K562 (cell line): ENCODE measurements around the gene IL5. TPM values are rescaled to one million over a fixed set of nuclear protein-coding genes. Genes with fewer than 3 reads are reported as not detected.

ENCODE experiments used
- ATAC-seq: fragments of 200-7000 bp; cut with Tn5 transposase; 3 replicates; pipeline ENCODE4 v1.9.1; 2020; ENCODE audit warnings: moderate library complexity
- BruUV-seq: library from RNA; stranded (reverse); fragments of 400-500 nt; replicated peaks from 2 replicates; lab custom pipeline; 2021; lab: Mats Ljungman, UMichigan
- CTCF ChIA-PET: fragments of 300-600 bp; formaldehyde crosslinking; extraction: SDS; loops from one replicate; lab custom pipeline; 2021; ENCODE audit warnings: low intra/inter-chr PET ratio; lab: Yijun Ruan, JAX
- POLR2A ChIA-PET: fragments of 300-600, 350-650 bp; sonication (Branson Sonifier 250); formaldehyde crosslinking; extraction: SDS; loops from one replicate; lab custom pipeline; 2021; ENCODE audit warnings: antibody characterized with exemption, inconsistent platforms; lab: Yijun Ruan, JAX
- DNase-seq, 4 experiments: peaks; one replicate each; pipeline versions ENCODE4 v3.0.0 to v3.0.0-alpha.2; 2011 to 2018; ENCODE audit warnings: low spot score in 3 of 4, mixed read lengths in 3 of 4; ENCODE audit errors: extremely low read depth in 1 of 4
- FAIRE-seq: peaks from 2 replicates; lab custom pipeline; 2011; peaks lifted over from hg19 to GRCh38; lab: Jason Lieb, UNC
- H2AFZ ChIP-seq: 2 replicates; pipeline ENCODE4 v1.6.0; 2011; ENCODE audit warnings: low read depth, low read length, control low read depth, inconsistent platforms
- H3K27ac ChIP-seq: fragments of 200-600 bp; 3 replicates; pipeline ENCODE4 v1.8.0; 2011; ENCODE audit warnings: low read depth, mild to moderate bottlenecking, control low read depth, inconsistent platforms, low read length, moderate library complexity, mixed read lengths; ENCODE audit errors: extremely low read depth
- H3K27me3 ChIP-seq, 2 experiments: fragments of 300-600 bp in 1 of 2; 2 replicates in 1 of 2; 3 replicates in 1 of 2; pipeline versions ENCODE4 v1.6.0 to v1.8.0; 2011; ENCODE audit warnings: inconsistent platforms in 2 of 2, low read length in 2 of 2, mild to moderate bottlenecking in 1 of 2, mixed read lengths in 1 of 2, moderate library complexity in 1 of 2; ENCODE audit not compliant: control insufficient read depth in 2 of 2, insufficient read depth in 2 of 2
- H3K36me3 ChIP-seq: fragments of 300-600 bp; 3 replicates; pipeline ENCODE4 v1.8.0; 2011; ENCODE audit warnings: mild to moderate bottlenecking, low read length, inconsistent platforms; ENCODE audit not compliant: control insufficient read depth, insufficient read depth
- H3K4me1 ChIP-seq, 2 experiments: fragments of 200-600 bp in 1 of 2; replicated peaks in 1 of 2; 2 replicates in 1 of 2; 3 replicates in 1 of 2; pipeline versions ENCODE4 v1.5.1 to v1.8.0; 2011; ENCODE audit warnings: inconsistent platforms in 2 of 2, low read length in 2 of 2, mild to moderate bottlenecking in 1 of 2, mixed read lengths in 1 of 2, moderate library complexity in 1 of 2; ENCODE audit not compliant: control insufficient read depth in 2 of 2, insufficient read depth in 2 of 2
- H3K4me2 ChIP-seq: 2 replicates; pipeline ENCODE4 v1.6.1; 2011; ENCODE audit warnings: low read length, control low read depth, inconsistent platforms, mixed read lengths; ENCODE audit not compliant: insufficient read depth
- H3K4me3 ChIP-seq: fragments of 200-600 bp; sonication (generic), shearing (Covaris generic); 2 replicates; pipeline ENCODE4 v1.5.1; 2016; ENCODE audit warnings: control low read depth, inconsistent platforms
- H3K79me2 ChIP-seq: fragments of 200-600 bp; 3 replicates; pipeline ENCODE4 v1.8.0; 2011; ENCODE audit warnings: low read length, inconsistent platforms; ENCODE audit not compliant: control insufficient read depth, insufficient read depth
- H3K9ac ChIP-seq, 2 experiments: 2 replicates each; pipeline versions ENCODE4 v1.6.0 to v1.6.1; 2011; ENCODE audit warnings: low read depth in 2 of 2, low read length in 2 of 2, control low read depth in 1 of 2, inconsistent platforms in 1 of 2, mild to moderate bottlenecking in 1 of 2, mixed read lengths in 1 of 2; ENCODE audit not compliant: insufficient read depth in 1 of 2
- H3K9me1 ChIP-seq: one replicate; pipeline ENCODE4 v1.6.0; 2011; ENCODE audit warnings: inconsistent platforms, mild to moderate bottlenecking, low read length, moderate library complexity; ENCODE audit not compliant: control insufficient read depth, insufficient read depth
- H3K9me3 ChIP-seq: replicated peaks from 2 replicates; pipeline ENCODE4 v1.5.1; 2011; ENCODE audit warnings: low read depth, low read length, inconsistent platforms; ENCODE audit not compliant: control insufficient read depth, insufficient read depth
- H4K20me1 ChIP-seq: replicated peaks from 2 replicates; pipeline ENCODE4 v1.6.1; 2011; ENCODE audit warnings: low read length, inconsistent platforms, mixed read lengths; ENCODE audit not compliant: control insufficient read depth, insufficient read depth
- ASH1L ChIP-seq: fragments of 450-650 bp; IDR thresholded peaks from 2 replicates; pipeline ENCODE4 v1.6.1; 2018; ENCODE audit warnings: borderline replicate concordance, mild to moderate bottlenecking, low read depth; ENCODE audit not compliant: partially characterized antibody
- CTBP1 ChIP-seq: fragments of 450-650 bp; IDR thresholded peaks from 2 replicates; pipeline ENCODE4 v1.6.1; 2016; ENCODE audit warnings: borderline replicate concordance
- HIVEP1 ChIP-seq: fragments of 250-450 bp; sonication (Bioruptor Pico); IDR thresholded peaks from 2 replicates; pipeline ENCODE4 v1.4.0; 2020; ENCODE audit warnings: mild to moderate bottlenecking
- KDM5B ChIP-seq: fragments of 200-600 bp; sonication (generic); IDR thresholded peaks from 2 replicates; pipeline ENCODE4 v1.6.1; 2012; ENCODE audit warnings: low read depth, mild to moderate bottlenecking, moderate library complexity, low read length, control low read depth, inconsistent platforms; ENCODE audit not compliant: insufficient replicate concordance
- MTA1 ChIP-seq: fragments of 450-650 bp; IDR thresholded peaks from 2 replicates; pipeline ENCODE4 v1.6.1; 2017; ENCODE audit warnings: borderline replicate concordance
- NBN ChIP-seq: fragments of 450-650 bp; IDR thresholded peaks from 2 replicates; pipeline ENCODE4 v1.6.1; 2016; ENCODE audit warnings: low read depth, mild to moderate bottlenecking
- PML ChIP-seq: IDR thresholded peaks from 2 replicates; pipeline ENCODE4 v1.6.1; 2012; ENCODE audit warnings: low read length, inconsistent platforms
- RBM25 ChIP-seq: fragments of 200-400 bp; formaldehyde crosslinking; IDR thresholded peaks from 2 replicates; pipeline ENCODE4 v1.6.1; 2018; ENCODE audit warnings: low read length, low read depth, moderate library complexity; ENCODE audit not compliant: severe bottlenecking
- SIN3A ChIP-seq, 2 experiments: fragments of 150-350 bp in 1 of 2; IDR thresholded peaks; 2 replicates each; pipeline ENCODE4 v1.6.1; 2011 to 2016; ENCODE audit warnings: borderline replicate concordance in 2 of 2, low read depth in 2 of 2, low read length in 2 of 2, mild to moderate bottlenecking in 2 of 2, moderate library complexity in 2 of 2; ENCODE audit not compliant: control insufficient read depth in 1 of 2
- ZEB2 ChIP-seq: fragments of 450-650 bp; IDR thresholded peaks from 2 replicates; pipeline ENCODE4 v1.6.1; 2016
- ZFX ChIP-seq: sonication (generic); formaldehyde crosslinking; IDR thresholded peaks from 2 replicates; pipeline ENCODE4 v1.8.0; 2022; ENCODE audit warnings: mild to moderate bottlenecking, missing genetic modification reagents, moderate library complexity
- ZKSCAN8 ChIP-seq: fragments of 200-800 bp; sonication (Bioruptor generic); IDR thresholded peaks from 2 replicates; pipeline ENCODE4 v1.6.1; 2016; ENCODE audit warnings: missing genetic modification characterization, missing compliant biosample characterization
- ZNF175 ChIP-seq: fragments of 200-800 bp; sonication (Bioruptor generic); IDR thresholded peaks from 2 replicates; pipeline ENCODE4 v1.6.1; 2016; ENCODE audit warnings: low read depth, mild to moderate bottlenecking, missing genetic modification characterization, missing compliant biosample characterization
- ZNF197 ChIP-seq: fragments of 200-800 bp; sonication (Bioruptor generic); IDR thresholded peaks from 2 replicates; pipeline ENCODE4 v1.6.1; 2016; ENCODE audit warnings: low read depth, missing genetic modification characterization, missing compliant biosample characterization
- WGBS: fragments of 100-300 bp; shearing (Covaris generic); methylation state at CpG from one replicate; pipeline ENCODE4 v1.1.6; 2016; ENCODE audit warnings: low coverage, mixed read lengths; ENCODE audit not compliant: insufficient coverage; ENCODE audit errors: missing lambda C conversion rate; 5-methylcytosine and 5-hydroxymethylcytosine counted together
- in situ Hi-C: fragments of 300-500 bp; cut with MboI; formaldehyde crosslinking; loops from 4 replicates; pipeline ENCODE4 v1.15.0; 2018; ENCODE audit warnings: inconsistent platforms, mixed read lengths
- intact Hi-C: fragments of 100-400 bp; cut with micrococcal nuclease; formaldehyde crosslinking; loops from 2 replicates; pipeline ENCODE4 v1.14.2; 2022
- polyA plus RNA-seq, 8 experiments: library from polyadenylated mRNA; depleted of rRNA in 4 of 8; stranded (reverse) in 5 of 8; unstranded in 3 of 8; fragments of >200 nt; fragmentation: Nextera tagmentation in 2 of 8; fragmentation: Illumina TruSeq in 1 of 8; extraction: Ambion mirVana in 2 of 8; extraction: Trizol in 1 of 8; gene quantifications; 2 replicates each; pipeline versions ENCODE4 v1.2.1 to v1.2.3, GENCODE V29; 2011 to 2014; ENCODE audit warnings: inconsistent platforms in 1 of 8, missing spikeins in 1 of 8
- total RNA-seq, 7 experiments: library from RNA; depleted of rRNA in 6 of 7; stranded (reverse); fragments of >200 nt in 6 of 7; fragmentation: Illumina TruSeq in 2 of 7; extraction: Trizol in 2 of 7; gene quantifications; 2 replicates each; pipeline versions ENCODE4 v1.2.1 to v1.2.3, GENCODE V29; 2011 to 2021; ENCODE audit warnings: low replicate concordance in 1 of 7
- TF ChIP-seq, protein P1 (sequence below), 2 experiments: IDR thresholded peaks; 2 replicates each; pipeline ENCODE4 v1.6.1; 2012; ENCODE audit warnings: improper control_type of control experiment in 2 of 2, low read depth in 2 of 2, low read length in 2 of 2, borderline replicate concordance in 1 of 2
- TF ChIP-seq, protein P2 (sequence below): fragments of 450-650 bp; IDR thresholded peaks from 2 replicates; pipeline ENCODE4 v1.6.1; 2016; ENCODE audit warnings: missing biosample characterization, missing genetic modification characterization
- TF ChIP-seq, protein P3 (sequence below): fragments of 250-450 bp; sonication (Bioruptor Pico); IDR thresholded peaks from 2 replicates; pipeline ENCODE4 v1.5.1; 2021; ENCODE audit warnings: mild to moderate bottlenecking

The IL5 gene
- total and polyA plus RNA-seq, 9 of the 15 experiments (the other 6 are each of a cell fraction or from before 2014, with no cell fraction given): 0.44 TPM; not detected in 8

DNA sequence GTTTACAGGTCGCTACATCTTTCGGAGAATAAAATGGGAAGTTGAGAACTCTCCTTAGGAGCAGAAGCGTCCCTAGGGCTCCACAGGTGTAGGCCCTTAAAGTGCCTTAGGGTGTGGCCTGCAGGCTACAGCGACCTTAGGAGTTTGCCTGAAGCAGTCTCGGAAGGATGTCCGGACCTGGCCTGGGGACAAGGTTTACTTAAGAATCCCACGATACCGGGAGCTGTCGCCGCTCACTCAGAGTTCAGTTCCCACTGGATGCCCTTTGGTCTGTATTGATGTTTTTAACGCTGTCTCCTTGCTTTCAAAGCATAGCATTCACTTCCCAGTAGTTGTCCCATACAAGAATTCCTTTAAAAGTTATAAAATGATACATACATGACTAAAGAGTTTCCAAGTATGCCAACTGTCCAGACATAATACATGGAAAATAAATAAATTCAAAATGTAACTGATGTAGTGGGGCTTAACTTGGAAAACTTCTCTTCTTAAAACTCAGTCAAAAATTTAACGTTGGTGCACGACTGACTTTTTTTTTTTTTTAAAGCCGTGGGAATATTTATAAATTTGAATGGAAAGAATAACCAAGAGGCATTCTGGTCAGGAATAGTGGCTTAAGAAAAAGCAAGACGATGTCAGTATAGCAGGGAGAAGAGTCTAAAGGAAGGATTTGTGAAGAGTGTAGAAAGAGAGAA lies 14.3 kb upstream of the IL5 start:
- intact Hi-C loops: no loop called here
- ChIA-PET CTCF (no interaction called here), POLR2A (interaction anchor here (0.7 to 1.7 kb wide), 9 partner anchors 9 to 460 kb away, joined by 3 to 12 read pairs (median 3); no protein-coding TSS in a partner anchor)
- H3K27ac ChIP-seq: peak overlapping the region; percentile 93
- ATAC-seq: peak; percentile 84
- no peaks in the 10 kb centered on the region for H4K20me1 ChIP-seq
- no peaks in the 10 kb centered on the region for H3K27me3 ChIP-seq
- H3K4me2 ChIP-seq: peak overlapping the region; percentile 80
- H3K9ac ChIP-seq: peak overlapping the region; percentile 91 to 92
- no peaks in the 10 kb centered on the region for H3K9me3 ChIP-seq
- peak; percentile 36 to 88 (median 56) for DNase-seq
- H3K4me3 ChIP-seq: peak overlapping the region; percentile 45
- in situ Hi-C loops: no loop called here
- peaks cover 33% of the 10 kb centered on the region for H3K36me3 ChIP-seq
- peaks cover 0 to 7% of the 10 kb centered on the region in 2 experiments; a peak in 1 of 5 replicates for H3K4me1 ChIP-seq
- H3K79me2 ChIP-seq: peaks cover 64% of the 10 kb centered on the region
- 2% methylated on average over 14 of the region's 15 CpGs for WGBS
- peak; percentile 85 for FAIRE-seq
- no TSS peak for BruUV-seq
- H3K9me1 ChIP-seq: no peaks in the 10 kb centered on the region
- H2AFZ ChIP-seq: peak overlapping the region; percentile 82
- peak; percentile 91; the same call in 1 of the 2 replicates for TF ChIP-seq ZFX (CRISPR knock-in tag)
- no peak for TF ChIP-seq RBM25
- peak; percentile 2 for TF ChIP-seq ZKSCAN8 (CRISPR knock-in tag)
- TF ChIP-seq, protein P1, sequence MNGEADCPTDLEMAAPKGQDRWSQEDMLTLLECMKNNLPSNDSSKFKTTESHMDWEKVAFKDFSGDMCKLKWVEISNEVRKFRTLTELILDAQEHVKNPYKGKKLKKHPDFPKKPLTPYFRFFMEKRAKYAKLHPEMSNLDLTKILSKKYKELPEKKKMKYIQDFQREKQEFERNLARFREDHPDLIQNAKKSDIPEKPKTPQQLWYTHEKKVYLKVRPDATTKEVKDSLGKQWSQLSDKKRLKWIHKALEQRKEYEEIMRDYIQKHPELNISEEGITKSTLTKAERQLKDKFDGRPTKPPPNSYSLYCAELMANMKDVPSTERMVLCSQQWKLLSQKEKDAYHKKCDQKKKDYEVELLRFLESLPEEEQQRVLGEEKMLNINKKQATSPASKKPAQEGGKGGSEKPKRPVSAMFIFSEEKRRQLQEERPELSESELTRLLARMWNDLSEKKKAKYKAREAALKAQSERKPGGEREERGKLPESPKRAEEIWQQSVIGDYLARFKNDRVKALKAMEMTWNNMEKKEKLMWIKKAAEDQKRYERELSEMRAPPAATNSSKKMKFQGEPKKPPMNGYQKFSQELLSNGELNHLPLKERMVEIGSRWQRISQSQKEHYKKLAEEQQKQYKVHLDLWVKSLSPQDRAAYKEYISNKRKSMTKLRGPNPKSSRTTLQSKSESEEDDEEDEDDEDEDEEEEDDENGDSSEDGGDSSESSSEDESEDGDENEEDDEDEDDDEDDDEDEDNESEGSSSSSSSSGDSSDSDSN (IDR thresholded peaks at IDR 0.05; ENCODE audit: borderline replicate concordance in 1 of 2, low read depth in 2 of 2, low read length in 2 of 2): peak in 1 of 2 experiments; percentile 64; a peak in 1 of 4 replicates
- peak; percentile 68 for TF ChIP-seq CTBP1
- no peak for TF ChIP-seq MTA1
- no peak for TF ChIP-seq HIVEP1 (CRISPR knock-in tag)
- TF ChIP-seq ZEB2: peak; percentile 56
- TF ChIP-seq PML: 0 out of 2 replicates have a peak, but pooled peaks have one; percentile 4
- TF ChIP-seq KDM5B: no peak
- TF ChIP-seq NBN: no peak
- TF ChIP-seq, protein P2, sequence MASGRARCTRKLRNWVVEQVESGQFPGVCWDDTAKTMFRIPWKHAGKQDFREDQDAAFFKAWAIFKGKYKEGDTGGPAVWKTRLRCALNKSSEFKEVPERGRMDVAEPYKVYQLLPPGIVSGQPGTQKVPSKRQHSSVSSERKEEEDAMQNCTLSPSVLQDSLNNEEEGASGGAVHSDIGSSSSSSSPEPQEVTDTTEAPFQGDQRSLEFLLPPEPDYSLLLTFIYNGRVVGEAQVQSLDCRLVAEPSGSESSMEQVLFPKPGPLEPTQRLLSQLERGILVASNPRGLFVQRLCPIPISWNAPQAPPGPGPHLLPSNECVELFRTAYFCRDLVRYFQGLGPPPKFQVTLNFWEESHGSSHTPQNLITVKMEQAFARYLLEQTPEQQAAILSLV (tag): no peak
- TF ChIP-seq ZNF175 (CRISPR knock-in tag): no peak
- TF ChIP-seq SIN3A (IDR thresholded peaks at IDR 0.05; ENCODE audit: borderline replicate concordance in 2 of 2, control insufficient read depth in 1 of 2, low read depth in 2 of 2, low read length in 2 of 2): 0 out of 4 replicates have a peak, but pooled peaks of 1 of the 2 experiments have one; percentile 20
- no peak for TF ChIP-seq ASH1L
- TF ChIP-seq, protein P3, sequence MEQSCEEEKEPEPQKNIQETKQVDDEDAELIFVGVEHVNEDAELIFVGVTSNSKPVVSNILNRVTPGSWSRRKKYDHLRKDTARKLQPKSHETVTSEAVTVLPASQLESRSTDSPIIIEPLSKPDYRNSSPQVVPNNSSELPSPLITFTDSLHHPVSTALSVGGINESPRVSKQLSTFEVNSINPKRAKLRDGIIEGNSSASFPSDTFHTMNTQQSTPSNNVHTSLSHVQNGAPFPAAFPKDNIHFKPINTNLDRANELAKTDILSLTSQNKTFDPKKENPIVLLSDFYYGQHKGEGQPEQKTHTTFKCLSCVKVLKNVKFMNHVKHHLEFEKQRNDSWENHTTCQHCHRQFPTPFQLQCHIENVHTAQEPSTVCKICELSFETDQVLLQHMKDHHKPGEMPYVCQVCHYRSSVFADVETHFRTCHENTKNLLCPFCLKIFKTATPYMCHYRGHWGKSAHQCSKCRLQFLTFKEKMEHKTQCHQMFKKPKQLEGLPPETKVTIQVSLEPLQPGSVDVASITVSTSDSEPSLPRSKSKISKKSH (CRISPR knock-in tag): no peak
- TF ChIP-seq ZNF197 (CRISPR knock-in tag): no peak
